Esophagus squamous epithelium (tissue), 4 donors: ENCODE results near the gene ZMIZ1.

Experiments
- CTCF ChIP-seq, 6 experiments: fragments of 450-650 bp in 4 of 6; fragments of 200-600 bp in 2 of 6; sonication (generic) in 2 of 6; IDR thresholded peaks; one replicate each; pipeline ENCODE4 v1.5.1; 2016 to 2019; ENCODE audit warnings: antibody characterized with exemption in 6 of 6, mild to moderate bottlenecking in 4 of 6, moderate library complexity in 4 of 6
- POLR2A ChIP-seq, 4 donors: fragments of 450-650 bp; IDR thresholded peaks; one replicate each; pipeline ENCODE4 v1.6.1; 2017; ENCODE audit warnings: antibody characterized with exemption in 4 of 4, mild to moderate bottlenecking in 4 of 4, moderate library complexity in 3 of 4

GRCh38 chr10:79072994-79073645 lies 4.4 kb downstream of the ZMIZ1 start:
- TF ChIP-seq CTCF (IDR thresholded peaks at IDR 0.05) (no peak), POLR2A (IDR thresholded peaks at IDR 0.05) (no peak)
